ENCODE measurements around the gene NHLRC2. TPM values are rescaled to one million over a fixed set of nuclear protein-coding genes. Genes with fewer than 3 reads are reported as not detected.

The NHLRC2 gene
- polyA plus RNA-seq, 1 experiment: 4.2 TPM

GRCh38 chr10:113859261-113859660, 4.8 kb downstream of the NHLRC2 start:
- no peak for DNase-seq (ENCODE audit: low read depth)
- POLR2A ChIA-PET: no interaction called here
- CTCF ChIA-PET: no interaction called here
- Histone ChIP-seq H3K27me3 (ENCODE audit: control insufficient read depth, insufficient read depth, low read length) (no peaks in the 10 kb centered on the region), H3K4me3 (ENCODE audit: low read depth, low read length) (no peak overlapping the region), H3K36me3 (ENCODE audit: control insufficient read depth, insufficient read depth, low read length) (no peaks in the 10 kb centered on the region; the same call in 1 of the 2 replicates)
- no peak for TF ChIP-seq CTCF (IDR thresholded peaks at IDR 0.05; ENCODE audit: insufficient read depth, low read depth, low read length)

- Histone ChIP-seq H3K27me3 (ENCODE audit: control insufficient read depth, insufficient read depth, low read length) (no peaks in the 10 kb centered on the region), H3K36me3 (ENCODE audit: control insufficient read depth, insufficient read depth, low read length) (no peaks in the 10 kb centered on the region; the same call in 1 of the 2 replicates), H3K4me3 (ENCODE audit: low read depth, low read length) (no peak overlapping the region)
- CTCF ChIA-PET: no interaction called here
- DNase-seq (ENCODE audit: low read depth): no peak
- no peak for TF ChIP-seq CTCF (IDR thresholded peaks at IDR 0.05; ENCODE audit: insufficient read depth, low read depth, low read length)
- POLR2A ChIA-PET: no interaction called here
Measured at GRCh38 chr10:113865901-113866300, 11.4 kb downstream of the NHLRC2 start.

- Histone ChIP-seq H3K36me3 (ENCODE audit: control insufficient read depth, insufficient read depth, low read length) (no peaks in the 10 kb centered on the region), H3K4me3 (ENCODE audit: low read depth, low read length) (no peak overlapping the region), H3K27me3 (ENCODE audit: control insufficient read depth, insufficient read depth, low read length) (no peaks in the 10 kb centered on the region)
- TF ChIP-seq CTCF (IDR thresholded peaks at IDR 0.05; ENCODE audit: insufficient read depth, low read depth, low read length): no peak
- ChIA-PET CTCF (no interaction called here), POLR2A (no interaction called here)
- DNase-seq (ENCODE audit: low read depth): no peak
Measured at GRCh38 chr10:113866551-113867394, 12.3 kb downstream of the NHLRC2 start.

GRCh38 chr10:113867904-113868303, 13.4 kb downstream of the NHLRC2 start:
- Histone ChIP-seq H3K27me3 (ENCODE audit: control insufficient read depth, insufficient read depth, low read length) (no peaks in the 10 kb centered on the region), H3K4me3 (ENCODE audit: low read depth, low read length) (no peak overlapping the region), H3K36me3 (ENCODE audit: control insufficient read depth, insufficient read depth, low read length) (no peaks in the 10 kb centered on the region)
- DNase-seq (ENCODE audit: low read depth): no peak
- CTCF ChIA-PET: no interaction called here
- TF ChIP-seq CTCF (IDR thresholded peaks at IDR 0.05; ENCODE audit: insufficient read depth, low read depth, low read length): no peak
- POLR2A ChIA-PET: no interaction called here

- no peak for DNase-seq (ENCODE audit: low read depth)
- no peaks in the 10 kb centered on the region for H3K27me3 ChIP-seq (ENCODE audit: control insufficient read depth, insufficient read depth, low read length)
- CTCF ChIA-PET: no interaction called here
- POLR2A ChIA-PET: no interaction called here
- H3K36me3 ChIP-seq (ENCODE audit: control insufficient read depth, insufficient read depth, low read length): no peaks in the 10 kb centered on the region; the same call in 1 of the 2 replicates
- TF ChIP-seq CTCF (IDR thresholded peaks at IDR 0.05; ENCODE audit: insufficient read depth, low read depth, low read length): no peak
- no peak overlapping the region for H3K4me3 ChIP-seq (ENCODE audit: low read depth, low read length)
Measured at GRCh38 chr10:113869789-113870188, 15.3 kb downstream of the NHLRC2 start.
